KMS-11 (cell line): ENCODE data around the gene CORO7.

Source experiments
- H2AFZ ChIP-seq: fragments of 200-600 bp; sonication (generic); 2 replicates; pipeline ENCODE4 v1.6.1; 2016; ENCODE audit warnings: antibody characterized with exemption, mixed run types, low read depth
- H3K27ac ChIP-seq: fragments of 200-600 bp; sonication (generic); 2 replicates; pipeline ENCODE4 v1.6.1; 2016; ENCODE audit warnings: mild to moderate bottlenecking, mixed run types
- H3K27me3 ChIP-seq: fragments of 200-600 bp; sonication (generic); 2 replicates; pipeline ENCODE4 v1.6.1; 2017; ENCODE audit warnings: mild to moderate bottlenecking, low read depth, mixed run types, moderate library complexity; ENCODE audit not compliant: insufficient read depth
- H3K36me3 ChIP-seq: fragments of 200-600 bp; sonication (generic); 2 replicates; pipeline ENCODE4 v1.6.1; 2017; ENCODE audit warnings: mild to moderate bottlenecking, mixed run types; ENCODE audit not compliant: insufficient read depth
- H3K4me1 ChIP-seq: fragments of 200-600 bp; sonication (generic); 2 replicates; pipeline ENCODE4 v1.6.1; 2016; ENCODE audit warnings: mild to moderate bottlenecking, low read depth, mixed run types; ENCODE audit not compliant: poor library complexity, severe bottlenecking
- H3K4me2 ChIP-seq: fragments of 200-600 bp; sonication (generic); 2 replicates; pipeline ENCODE4 v1.7.0; 2016; ENCODE audit warnings: mild to moderate bottlenecking, mixed run types
- H3K4me3 ChIP-seq: fragments of 200-600 bp; sonication (generic); IDR thresholded peaks from 2 replicates; pipeline ENCODE4 v1.6.1; 2017; ENCODE audit warnings: low read depth, low read length, mixed read lengths; ENCODE audit not compliant: insufficient read depth
- H3K79me2 ChIP-seq: fragments of 200-600 bp; sonication (generic); 2 replicates; pipeline ENCODE4 v1.6.1; 2016; ENCODE audit warnings: low read depth, mixed run types; ENCODE audit not compliant: insufficient read depth
- H3K9ac ChIP-seq: fragments of 200-600 bp; sonication (generic); 2 replicates; pipeline ENCODE4 v1.6.1; 2016; ENCODE audit warnings: mild to moderate bottlenecking, mixed run types
- H4K20me1 ChIP-seq: fragments of 200-600 bp; sonication (generic); 2 replicates; pipeline ENCODE4 v1.6.1; 2016; ENCODE audit warnings: mild to moderate bottlenecking, mixed run types; ENCODE audit not compliant: insufficient read depth
- CTCF ChIP-seq: fragments of 200-600 bp; sonication (generic); conservative IDR thresholded peaks from 2 replicates; pipeline ENCODE4 v1.6.1; 2017; ENCODE audit warnings: low read depth, mild to moderate bottlenecking, antibody characterized with exemption, low read length, moderate library complexity, mixed read lengths

The CORO7 gene

GRCh38 chr16:4391631-4392381 lies 24.6 kb downstream of the CORO7 start:
- no peak for TF ChIP-seq CTCF
- no peaks in the 10 kb centered on the region for H4K20me1 ChIP-seq
- no peak overlapping the region for H3K9ac ChIP-seq
- no peaks in the 10 kb centered on the region for H3K27me3 ChIP-seq
- H2AFZ ChIP-seq = no peak overlapping the region
- no peak overlapping the region for H3K27ac ChIP-seq
- no peaks in the 10 kb centered on the region for H3K79me2 ChIP-seq
- H3K4me1 ChIP-seq = no peaks in the 10 kb centered on the region
- H3K36me3 ChIP-seq = peaks cover under 1% of the 10 kb centered on the region; the same call in 1 of the 2 replicates
- no peak overlapping the region for H3K4me3 ChIP-seq
- no peak overlapping the region for H3K4me2 ChIP-seq

- no peak for TF ChIP-seq CTCF
- Histone ChIP-seq H3K27ac (no peak overlapping the region), H3K27me3 (no peaks in the 10 kb centered on the region), H3K4me2 (no peak overlapping the region), H3K4me1 (no peaks in the 10 kb centered on the region), H3K9ac (no peak overlapping the region), H3K4me3 (no peak overlapping the region), H2AFZ (no peak overlapping the region), H4K20me1 (no peaks in the 10 kb centered on the region), H3K36me3 (no peaks in the 10 kb centered on the region; the same call in 1 of the 2 replicates), H3K79me2 (no peaks in the 10 kb centered on the region)
These were observed 25.8 kb downstream of the CORO7 start for GRCh38 chr16:4390266-4391260.

GRCh38 chr16:4389051-4389955 lies 27.1 kb downstream of the CORO7 start:
- no peak overlapping the region for H2AFZ ChIP-seq
- no peaks in the 10 kb centered on the region for H3K36me3 ChIP-seq
- no peak overlapping the region for H3K4me2 ChIP-seq
- H3K4me3 ChIP-seq = no peak overlapping the region
- H3K79me2 ChIP-seq = no peaks in the 10 kb centered on the region; the same call in 1 of the 2 replicates
- no peak overlapping the region for H3K27ac ChIP-seq
- H4K20me1 ChIP-seq = no peaks in the 10 kb centered on the region
- TF ChIP-seq CTCF = no peak
- H3K27me3 ChIP-seq = no peaks in the 10 kb centered on the region
- H3K9ac ChIP-seq = no peak overlapping the region
- H3K4me1 ChIP-seq = no peaks in the 10 kb centered on the region
